WI38 (cell line): ENCODE measurements around the gene KLF2.

Experiments
- H3K4me3 ChIP-seq: 2 replicates; pipeline ENCODE4 v1.5.1; 2011; ENCODE audit warnings: low read depth, mild to moderate bottlenecking, control low read depth, low read length
- CTCF ChIP-seq: IDR thresholded peaks from 2 replicates; pipeline ENCODE4 v1.5.1; 2012; ENCODE audit warnings: low read depth, mild to moderate bottlenecking, control low read depth, low read length

The KLF2 gene

GRCh38 chr19:16288544-16288943 lies 36.1 kb upstream of the KLF2 start:
- H3K4me3 ChIP-seq, result no peak overlapping the region
- TF ChIP-seq CTCF, result no peak

- no peak overlapping the region for H3K4me3 ChIP-seq
- TF ChIP-seq CTCF, result no peak
Observed at GRCh38 chr19:16289594-16289993, 35.0 kb upstream of the KLF2 start.

GRCh38 chr19:16290692-16291091 lies 33.9 kb upstream of the KLF2 start:
- no peak for TF ChIP-seq CTCF
- H3K4me3 ChIP-seq, result no peak overlapping the region

GRCh38 chr19:16293118-16294091 lies 31.2 kb upstream of the KLF2 start:
- TF ChIP-seq CTCF, result no peak
- H3K4me3 ChIP-seq, result peak overlapping the region; percentile 53

- TF ChIP-seq CTCF, result no peak
- H3K4me3 ChIP-seq, result no peak overlapping the region
Observed at GRCh38 chr19:16295057-16295456, 29.6 kb upstream of the KLF2 start.

- TF ChIP-seq CTCF, result no peak
- H3K4me3 ChIP-seq, result no peak overlapping the region
Observed at GRCh38 chr19:16296713-16297112, 27.9 kb upstream of the KLF2 start.

- no peak overlapping the region for H3K4me3 ChIP-seq
- TF ChIP-seq CTCF, result no peak
Observed at GRCh38 chr19:16297575-16298178, 26.9 kb upstream of the KLF2 start.
